Stimulated activated CD4-positive, alpha-beta T cell treated with anti-CD3 and anti-CD28 coated beads, Interleukin-1b, Interleukin-23, amount 100 ng/mL, for 24 hours (primary cell): Measurements from ENCODE around the gene NUP50.

ENCODE experiments used
- DNase-seq, 4 experiments: peaks; one replicate each; pipeline ENCODE4 v3.0.0-alpha.2; 2020; ENCODE audit warnings: low read depth in 4 of 4, low spot score in 1 of 4

NUP50 gene

GRCh38 chr22:45192701-45193187 lies 29.0 kb downstream of the NUP50 start:
- no peak for DNase-seq

- DNase-seq = no peak
Measured at GRCh38 chr22:45194686-45195085, 31.0 kb downstream of the NUP50 start.

GRCh38 chr22:45195616-45196015 lies 31.9 kb downstream of the NUP50 start:
- DNase-seq = no peak

GRCh38 chr22:45196308-45196707 lies 32.6 kb downstream of the NUP50 start:
- no peak for DNase-seq

- no peak for DNase-seq
Measured at GRCh38 chr22:45196926-45197605, 33.3 kb downstream of the NUP50 start.

GRCh38 chr22:45197606-45198462 lies 34.1 kb downstream of the NUP50 start:
- no peak for DNase-seq

GRCh38 chr22:45198463-45198795 lies 34.7 kb downstream of the NUP50 start:
- no peak for DNase-seq

GRCh38 chr22:45199723-45200122 lies 36.0 kb downstream of the NUP50 start:
- DNase-seq = no peak

- DNase-seq = no peak
Measured at GRCh38 chr22:45200230-45200629, 36.5 kb downstream of the NUP50 start.

- no peak for DNase-seq
Measured at GRCh38 chr22:45200860-45201511, 37.3 kb downstream of the NUP50 start.

- DNase-seq = no peak
Measured at GRCh38 chr22:45201678-45202332, 38.1 kb downstream of the NUP50 start.

- no peak for DNase-seq
Measured at GRCh38 chr22:45202333-45203149, 38.8 kb downstream of the NUP50 start.

GRCh38 chr22:45203150-45203951 lies 39.6 kb downstream of the NUP50 start:
- DNase-seq = no peak

- DNase-seq = no peak
Measured at GRCh38 chr22:45204241-45204640, 40.5 kb downstream of the NUP50 start.

GRCh38 chr22:45204819-45205218 lies 41.1 kb downstream of the NUP50 start:
- DNase-seq = no peak

GRCh38 chr22:45205276-45205925 lies 41.7 kb downstream of the NUP50 start:
- DNase-seq = no peak

GRCh38 chr22:45206233-45206632 lies 42.5 kb downstream of the NUP50 start:
- no peak for DNase-seq

GRCh38 chr22:45207533-45207932 lies 43.8 kb downstream of the NUP50 start:
- DNase-seq = no peak

- DNase-seq = no peak
Measured at GRCh38 chr22:45207981-45208664, 44.4 kb downstream of the NUP50 start.
